OCI-LY3 (cell line): ENCODE data around the gene AGAP1.

Experiments used
- H2AFZ ChIP-seq: fragments of 200-600, 300-600 bp; shearing (Covaris generic); 2 replicates; pipeline ENCODE4 v1.6.0; 2014; ENCODE audit warnings: antibody characterized with exemption, low read depth, low read length
- H3K27ac ChIP-seq: fragments of 200-600, 300-600 bp; sonication (generic); 2 replicates; pipeline ENCODE4 v1.5.1; 2014; ENCODE audit warnings: mild to moderate bottlenecking, low read length, moderate library complexity, mixed read lengths
- H3K27me3 ChIP-seq: fragments of 200-600, 300-600 bp; sonication (generic); 2 replicates; pipeline ENCODE4 v1.6.1; 2014; ENCODE audit warnings: low read depth, low read length, mixed read lengths
- H3K36me3 ChIP-seq: fragments of 200-600, 300-600 bp; sonication (generic); replicated peaks from 2 replicates; pipeline ENCODE3; 2014; ENCODE audit warnings: low read depth, low read length, mixed read lengths
- H3K4me1 ChIP-seq: fragments of 300-600, 200-600 bp; sonication (generic); 2 replicates; pipeline ENCODE4 v1.6.1; 2014; ENCODE audit warnings: low read length, mixed read lengths
- H3K4me2 ChIP-seq: fragments of 200-600, 300-600 bp; sonication (generic); 2 replicates; pipeline ENCODE4 v1.6.1; 2014; ENCODE audit warnings: low read length, mixed read lengths
- H3K4me3 ChIP-seq: fragments of 300-600, 200-600 bp; sonication (generic); 2 replicates; pipeline ENCODE4 v1.5.1; 2014; ENCODE audit warnings: antibody characterized with exemption, mild to moderate bottlenecking, low read length, moderate library complexity
- H3K79me2 ChIP-seq: fragments of 300-600, 200-600 bp; shearing (Covaris generic); 2 replicates; pipeline ENCODE4 v1.6.1; 2014; ENCODE audit warnings: mild to moderate bottlenecking, low read length, mixed read lengths
- H3K9ac ChIP-seq: fragments of 300-600, 200-600 bp; shearing (Covaris generic); 2 replicates; pipeline ENCODE4 v1.6.0; 2014; ENCODE audit warnings: mild to moderate bottlenecking, low read length, moderate library complexity
- H3K9me3 ChIP-seq: fragments of 200-600, 300-600 bp; shearing (Covaris generic); 2 replicates; pipeline ENCODE4 v1.6.1; 2014; ENCODE audit warnings: low read length, mixed read lengths; ENCODE audit not compliant: insufficient read depth
- H4K20me1 ChIP-seq: fragments of 200-600, 300-600 bp; sonication (generic); 2 replicates; pipeline ENCODE4 v1.6.1; 2016; ENCODE audit warnings: low read length, mixed read lengths; ENCODE audit not compliant: insufficient read depth
- EZH2phosphoT487 ChIP-seq: fragments of 200-600 bp; shearing (Covaris generic); IDR thresholded peaks from 2 replicates; pipeline ENCODE4 v1.6.1; 2018; ENCODE audit warnings: antibody characterized with exemption, mixed run types, low read depth
- TF ChIP-seq, protein P1 (sequence below): fragments of 200-600, 300-600 bp; sonication (generic); IDR thresholded peaks from 2 replicates; pipeline ENCODE4 v1.5.1; 2014; ENCODE audit warnings: antibody characterized with exemption, low read length, low read depth

Gene AGAP1

DNA sequence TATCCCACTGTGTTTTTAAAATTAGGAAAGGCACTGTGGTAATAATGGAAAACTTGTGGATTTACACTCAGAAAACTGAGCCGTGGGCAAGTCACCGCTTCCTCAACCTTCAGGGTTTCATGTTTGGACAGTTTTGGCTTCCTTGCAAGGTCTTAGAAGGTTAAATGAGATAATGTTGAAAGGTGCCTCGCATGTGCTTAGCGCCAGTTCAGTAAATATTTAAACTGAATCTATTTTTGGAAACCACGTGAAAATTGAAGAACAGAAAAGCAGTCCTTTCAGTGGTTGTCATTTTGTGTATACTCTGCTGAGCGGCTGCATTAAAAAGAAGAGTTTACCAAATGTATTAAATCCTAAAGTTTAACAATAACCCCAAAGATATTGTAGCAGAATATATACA is 15.2 kb upstream of the AGAP1 start:
- Histone ChIP-seq H3K27ac (no peak overlapping the region), H3K9me3 (no peaks in the 10 kb centered on the region), H3K4me3 (no peak overlapping the region), H2AFZ (no peak overlapping the region), H3K27me3 (no peaks in the 10 kb centered on the region), H3K36me3 (no peaks in the 10 kb centered on the region), H3K4me2 (no peak overlapping the region), H4K20me1 (no peaks in the 10 kb centered on the region), H3K9ac (no peak overlapping the region), H3K79me2 (no peaks in the 10 kb centered on the region), H3K4me1 (no peaks in the 10 kb centered on the region)
- TF ChIP-seq, protein P1, sequence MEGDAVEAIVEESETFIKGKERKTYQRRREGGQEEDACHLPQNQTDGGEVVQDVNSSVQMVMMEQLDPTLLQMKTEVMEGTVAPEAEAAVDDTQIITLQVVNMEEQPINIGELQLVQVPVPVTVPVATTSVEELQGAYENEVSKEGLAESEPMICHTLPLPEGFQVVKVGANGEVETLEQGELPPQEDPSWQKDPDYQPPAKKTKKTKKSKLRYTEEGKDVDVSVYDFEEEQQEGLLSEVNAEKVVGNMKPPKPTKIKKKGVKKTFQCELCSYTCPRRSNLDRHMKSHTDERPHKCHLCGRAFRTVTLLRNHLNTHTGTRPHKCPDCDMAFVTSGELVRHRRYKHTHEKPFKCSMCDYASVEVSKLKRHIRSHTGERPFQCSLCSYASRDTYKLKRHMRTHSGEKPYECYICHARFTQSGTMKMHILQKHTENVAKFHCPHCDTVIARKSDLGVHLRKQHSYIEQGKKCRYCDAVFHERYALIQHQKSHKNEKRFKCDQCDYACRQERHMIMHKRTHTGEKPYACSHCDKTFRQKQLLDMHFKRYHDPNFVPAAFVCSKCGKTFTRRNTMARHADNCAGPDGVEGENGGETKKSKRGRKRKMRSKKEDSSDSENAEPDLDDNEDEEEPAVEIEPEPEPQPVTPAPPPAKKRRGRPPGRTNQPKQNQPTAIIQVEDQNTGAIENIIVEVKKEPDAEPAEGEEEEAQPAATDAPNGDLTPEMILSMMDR: no peak
- no peak for TF ChIP-seq EZH2phosphoT487

DNA sequence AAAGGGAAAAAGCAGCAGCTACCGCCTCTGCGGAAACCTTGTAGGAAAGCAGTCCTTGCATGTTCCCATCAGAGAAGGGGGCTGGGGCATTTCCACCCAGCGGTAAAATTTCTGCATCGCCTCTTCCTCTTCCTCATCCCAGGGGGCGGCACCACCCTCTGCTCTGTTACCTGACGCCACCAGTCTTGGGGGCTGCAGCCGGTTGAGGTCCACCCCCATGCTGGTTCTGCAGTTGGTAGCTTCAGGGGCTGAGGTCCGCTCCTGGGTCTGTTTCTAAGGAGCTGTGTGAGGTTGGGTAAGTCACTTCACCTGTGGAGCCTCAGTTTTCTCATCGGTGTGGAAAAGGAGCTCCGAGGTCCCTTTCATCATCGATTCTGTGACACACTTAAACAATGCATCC is 14.2 kb upstream of the AGAP1 start:
- Histone ChIP-seq H3K36me3 (no peaks in the 10 kb centered on the region), H3K4me2 (no peak overlapping the region), H3K4me3 (no peak overlapping the region), H3K9me3 (no peaks in the 10 kb centered on the region), H3K9ac (no peak overlapping the region), H3K79me2 (no peaks in the 10 kb centered on the region), H3K27me3 (no peaks in the 10 kb centered on the region), H3K4me1 (no peaks in the 10 kb centered on the region), H2AFZ (no peak overlapping the region), H3K27ac (no peak overlapping the region), H4K20me1 (no peaks in the 10 kb centered on the region)
- no peak for TF ChIP-seq EZH2phosphoT487
- TF ChIP-seq, protein P1: no peak

DNA sequence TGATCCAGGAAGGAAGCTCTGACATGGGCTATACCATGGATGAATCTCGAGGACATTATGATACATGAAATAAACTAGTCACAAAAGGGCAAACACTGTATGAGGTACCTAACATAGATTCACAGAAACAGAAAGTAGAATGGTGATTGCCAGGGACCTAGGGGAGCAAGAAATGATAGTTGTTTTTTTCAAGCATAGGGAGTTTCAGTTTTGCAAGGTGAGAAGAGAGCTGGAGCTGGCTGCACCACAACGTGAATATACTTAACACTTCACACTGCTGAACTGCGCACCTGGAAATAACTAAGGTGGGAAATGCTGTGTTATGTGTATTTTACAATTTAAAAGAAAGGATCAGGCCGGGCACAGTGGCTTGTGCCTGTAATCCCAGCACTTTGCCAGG is 13.2 kb upstream of the AGAP1 start:
- Histone ChIP-seq H3K36me3 (no peaks in the 10 kb centered on the region), H3K9ac (no peak overlapping the region), H3K27me3 (no peaks in the 10 kb centered on the region), H3K79me2 (no peaks in the 10 kb centered on the region), H2AFZ (no peak overlapping the region), H3K4me1 (no peaks in the 10 kb centered on the region), H3K9me3 (no peaks in the 10 kb centered on the region), H3K4me2 (no peak overlapping the region), H4K20me1 (no peaks in the 10 kb centered on the region), H3K27ac (no peak overlapping the region), H3K4me3 (no peak overlapping the region)
- TF ChIP-seq, protein P1: no peak
- no peak for TF ChIP-seq EZH2phosphoT487

DNA sequence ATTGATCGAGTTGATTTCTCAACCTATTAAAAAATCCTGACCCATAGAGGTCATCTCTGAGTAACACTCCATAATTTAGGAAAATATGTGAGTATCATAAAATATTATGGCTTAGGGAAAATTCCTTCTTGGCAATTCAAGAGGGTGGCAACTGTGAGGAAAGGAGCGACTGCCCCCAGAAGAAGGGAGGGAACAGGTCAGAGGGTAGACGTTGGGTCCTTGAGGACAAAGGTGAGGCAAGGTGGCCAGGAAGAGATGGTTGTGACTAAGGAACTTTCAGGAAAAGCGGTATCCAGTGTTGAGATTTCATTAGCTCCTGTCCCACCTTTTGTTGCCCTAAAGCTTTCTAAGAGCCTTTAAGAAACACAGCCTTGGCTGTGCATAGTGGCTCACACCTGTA is 10.5 kb upstream of the AGAP1 start:
- no peaks in the 10 kb centered on the region for H3K79me2 ChIP-seq

More for the DNA sequence above, 10.5 kb upstream of the AGAP1 start:
- Histone ChIP-seq H3K9me3 (no peaks in the 10 kb centered on the region), H3K27me3 (no peaks in the 10 kb centered on the region), H3K4me3 (no peak overlapping the region), H3K36me3 (no peaks in the 10 kb centered on the region), H3K27ac (no peak overlapping the region), H3K4me2 (no peak overlapping the region), H3K9ac (no peak overlapping the region), H2AFZ (no peak overlapping the region), H4K20me1 (no peaks in the 10 kb centered on the region), H3K4me1 (no peaks in the 10 kb centered on the region)
- TF ChIP-seq EZH2phosphoT487: no peak
- TF ChIP-seq, protein P1: no peak
